ENCODE results near the gene BOD1.

DNA sequence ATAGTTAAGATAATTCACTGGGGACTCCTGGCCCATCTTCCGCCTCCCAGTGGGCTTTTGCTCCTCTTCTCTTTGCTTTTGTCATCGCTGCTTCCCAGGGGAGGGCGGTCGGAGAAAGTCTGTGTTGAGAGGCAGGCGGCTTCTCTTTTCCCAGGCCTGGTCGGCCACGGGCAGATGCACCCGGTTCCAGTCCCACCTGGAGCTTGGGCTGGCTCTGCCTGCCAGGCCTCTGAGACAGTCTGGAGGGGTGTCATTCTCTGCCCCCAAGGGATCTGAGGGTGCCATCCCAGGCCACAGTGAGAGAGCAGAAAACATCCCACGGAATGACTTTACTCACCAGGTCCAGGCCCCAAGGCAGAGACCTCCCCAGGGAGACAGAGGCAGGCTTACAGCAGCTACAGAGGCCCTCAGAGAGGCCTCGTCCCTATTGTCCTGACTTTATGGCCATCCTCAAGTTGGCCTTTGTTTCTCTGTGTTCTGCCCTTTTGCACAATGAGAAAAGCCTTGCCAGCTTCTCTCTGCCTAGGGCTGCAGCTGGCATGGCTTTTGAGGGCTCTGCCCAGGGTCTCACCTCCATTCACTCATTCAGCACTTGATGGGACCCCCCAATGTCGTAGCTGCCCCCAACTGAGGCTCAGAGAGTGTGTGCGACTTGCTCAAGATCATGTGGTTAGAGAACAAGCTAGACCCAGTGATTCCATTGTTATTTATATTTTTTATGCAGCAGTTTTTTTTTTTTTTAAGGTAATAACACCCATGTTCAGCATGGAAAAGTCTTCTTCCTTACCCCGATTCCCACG lies 44.2 kb upstream of the BOD1 start:
- TF ChIP-seq, protein P1, sequence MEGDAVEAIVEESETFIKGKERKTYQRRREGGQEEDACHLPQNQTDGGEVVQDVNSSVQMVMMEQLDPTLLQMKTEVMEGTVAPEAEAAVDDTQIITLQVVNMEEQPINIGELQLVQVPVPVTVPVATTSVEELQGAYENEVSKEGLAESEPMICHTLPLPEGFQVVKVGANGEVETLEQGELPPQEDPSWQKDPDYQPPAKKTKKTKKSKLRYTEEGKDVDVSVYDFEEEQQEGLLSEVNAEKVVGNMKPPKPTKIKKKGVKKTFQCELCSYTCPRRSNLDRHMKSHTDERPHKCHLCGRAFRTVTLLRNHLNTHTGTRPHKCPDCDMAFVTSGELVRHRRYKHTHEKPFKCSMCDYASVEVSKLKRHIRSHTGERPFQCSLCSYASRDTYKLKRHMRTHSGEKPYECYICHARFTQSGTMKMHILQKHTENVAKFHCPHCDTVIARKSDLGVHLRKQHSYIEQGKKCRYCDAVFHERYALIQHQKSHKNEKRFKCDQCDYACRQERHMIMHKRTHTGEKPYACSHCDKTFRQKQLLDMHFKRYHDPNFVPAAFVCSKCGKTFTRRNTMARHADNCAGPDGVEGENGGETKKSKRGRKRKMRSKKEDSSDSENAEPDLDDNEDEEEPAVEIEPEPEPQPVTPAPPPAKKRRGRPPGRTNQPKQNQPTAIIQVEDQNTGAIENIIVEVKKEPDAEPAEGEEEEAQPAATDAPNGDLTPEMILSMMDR (IDR thresholded peaks at IDR 0.05 in 4 of 5, conservative IDR thresholded peaks at IDR 0.05 in 1 of 5), result no peak
- TF ChIP-seq POLR2A (IDR thresholded peaks at IDR 0.05), result no peak
